Muscle layer of duodenum (tissue), 2 donors: ENCODE measurements around the gene CDYL.
"Not testable (repeated sequence)": the region's sequence is repeated elsewhere in the genome, so short reads cannot be mapped to it uniquely, and the experiment has no call there.

Experiments
- H3K27ac ChIP-seq: one replicate; pipeline ENCODE4 v1.7.0; 2013; ENCODE audit warnings: mild to moderate bottlenecking, low read length
- H3K27me3 ChIP-seq: one replicate; pipeline ENCODE4 v1.7.0; 2013; ENCODE audit warnings: low read depth, mild to moderate bottlenecking, control low read depth, low read length
- H3K36me3 ChIP-seq, 2 donors: one replicate each; pipeline ENCODE4 v1.7.0; 2013; ENCODE audit warnings: low read length in 2 of 2, control low read depth in 1 of 2, mild to moderate bottlenecking in 1 of 2; ENCODE audit not compliant: insufficient read depth in 2 of 2, control insufficient read depth in 1 of 2
- H3K4me1 ChIP-seq, 2 donors: one replicate each; pipeline ENCODE4 v1.7.0; 2013; ENCODE audit warnings: low read length in 2 of 2, mild to moderate bottlenecking in 2 of 2, control low read depth in 1 of 2, moderate library complexity in 1 of 2; ENCODE audit not compliant: insufficient read depth in 2 of 2, control insufficient read depth in 1 of 2
- H3K4me3 ChIP-seq, 2 donors: one replicate each; pipeline ENCODE4 v1.7.0; 2013; ENCODE audit warnings: low read length in 2 of 2, low read depth in 1 of 2, mild to moderate bottlenecking in 1 of 2
- H3K9me3 ChIP-seq, 2 donors: one replicate each; pipeline ENCODE4 v1.7.0; 2013; ENCODE audit warnings: low read length in 2 of 2, control low read depth in 1 of 2, mild to moderate bottlenecking in 1 of 2; ENCODE audit not compliant: control insufficient read depth in 1 of 2
- donor health status: healthy.

Gene CDYL

GRCh38 chr6:4848382-4849068, 72.3 kb downstream of the CDYL start:
- peaks cover 0 to 7% of the 10 kb centered on the region in 2 donors for H3K4me1 ChIP-seq
- H3K9me3 ChIP-seq: peaks cover 0 to 6% of the 10 kb centered on the region in 2 donors
- no peak overlapping the region for H3K27ac ChIP-seq
- H3K4me3 ChIP-seq: no peak overlapping the region
- H3K27me3 ChIP-seq: no peaks in the 10 kb centered on the region
- H3K36me3 ChIP-seq: no peaks in the 10 kb centered on the region

- H3K9me3 ChIP-seq: no peaks in the 10 kb centered on the region
- H3K4me1 ChIP-seq: peaks cover 0 to 7% of the 10 kb centered on the region in 2 donors
- H3K27ac ChIP-seq: no peak overlapping the region
- H3K27me3 ChIP-seq: no peaks in the 10 kb centered on the region
- no peaks in the 10 kb centered on the region for H3K36me3 ChIP-seq
- H3K4me3 ChIP-seq: no peak overlapping the region
Measured at GRCh38 chr6:4849226-4850022, 73.2 kb downstream of the CDYL start.

GRCh38 chr6:4851035-4851434, 74.8 kb downstream of the CDYL start:
- Histone ChIP-seq H3K27ac (no peak overlapping the region), H3K4me3 (no peak overlapping the region), H3K9me3 (no peaks in the 10 kb centered on the region), H3K36me3 (no peaks in the 10 kb centered on the region), H3K4me1 (peaks cover 0 to 7% of the 10 kb centered on the region in 2 donors), H3K27me3 (no peaks in the 10 kb centered on the region)

DNA sequence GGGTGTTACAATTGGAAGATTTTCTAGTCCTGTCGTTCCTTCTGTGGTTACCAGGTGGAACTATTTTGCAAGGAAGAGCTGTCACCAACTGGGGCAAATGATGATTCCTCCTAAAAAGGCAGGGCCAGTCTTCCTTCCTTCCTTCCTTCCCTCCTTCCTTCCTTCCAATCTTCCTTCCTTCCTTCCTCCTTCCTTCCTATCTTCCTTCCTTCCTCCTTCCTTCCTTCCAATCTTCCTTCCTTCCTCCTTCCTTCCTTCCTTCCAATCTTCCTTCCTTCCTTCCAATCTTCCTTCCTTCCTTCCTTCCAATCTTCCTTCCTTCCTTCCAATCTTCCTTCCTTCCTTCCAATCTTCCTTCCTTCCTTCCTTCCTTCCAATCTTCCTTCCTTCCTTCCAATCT, 76.0 kb downstream of the CDYL start:
- not testable (repeated sequence) for H3K27me3 ChIP-seq, H3K4me3 ChIP-seq, H3K9me3 ChIP-seq, H3K4me1 ChIP-seq, H3K27ac ChIP-seq, H3K36me3 ChIP-seq

DNA sequence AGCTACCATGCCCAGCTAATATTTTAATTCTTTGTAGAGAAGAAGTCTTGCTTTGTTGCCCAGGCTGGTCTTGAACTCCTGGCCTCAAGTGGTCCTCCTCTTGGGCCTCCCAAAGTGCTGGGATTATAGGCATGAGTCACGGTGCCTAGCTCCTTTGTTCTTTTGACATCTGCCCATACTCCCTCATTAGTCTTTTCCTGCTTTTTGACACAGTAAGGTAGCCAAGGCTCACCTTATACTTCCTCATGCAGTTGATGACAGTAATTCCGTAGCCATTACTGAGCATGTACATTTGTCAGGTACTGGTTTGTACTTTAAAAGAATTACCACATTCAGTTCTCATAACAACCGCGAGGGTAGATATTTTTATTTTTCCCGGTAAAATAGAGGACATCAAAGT, 76.7 kb downstream of the CDYL start:
- Histone ChIP-seq H3K36me3 (no peaks in the 10 kb centered on the region), H3K4me3 (no peak overlapping the region), H3K9me3 (no peaks in the 10 kb centered on the region), H3K4me1 (peaks cover 0 to 7% of the 10 kb centered on the region in 2 donors), H3K27ac (no peak overlapping the region), H3K27me3 (no peaks in the 10 kb centered on the region)

DNA sequence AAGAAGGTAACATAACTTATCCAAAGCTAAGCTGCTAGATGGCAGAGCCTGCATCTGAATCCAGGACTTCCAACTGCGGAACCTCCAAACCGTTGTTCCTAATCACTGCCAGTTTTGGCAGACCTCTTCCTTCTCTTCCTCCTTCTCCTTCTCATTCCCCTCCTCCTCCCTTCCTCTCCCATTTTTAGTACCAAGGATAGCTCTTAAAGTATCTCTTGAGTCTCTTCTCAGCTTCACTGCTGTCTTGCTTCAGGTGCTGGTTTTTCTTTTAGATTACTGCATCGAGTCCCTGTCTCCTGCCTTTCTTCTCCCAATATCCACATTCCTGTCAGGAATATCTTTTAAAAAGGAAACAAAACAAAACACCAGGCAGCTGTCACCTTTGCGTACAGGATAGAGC, 77.1 kb downstream of the CDYL start:
- Histone ChIP-seq H3K4me3 (no peak overlapping the region), H3K9me3 (no peaks in the 10 kb centered on the region), H3K36me3 (no peaks in the 10 kb centered on the region), H3K27ac (no peak overlapping the region), H3K27me3 (no peaks in the 10 kb centered on the region), H3K4me1 (peaks cover 0 to 4% of the 10 kb centered on the region in 2 donors)

- no peaks in the 10 kb centered on the region for H3K36me3 ChIP-seq
- H3K27ac ChIP-seq: no peak overlapping the region
- H3K4me1 ChIP-seq: no peaks in the 10 kb centered on the region
Measured at GRCh38 chr6:4853782-4854511, 77.7 kb downstream of the CDYL start.

DNA sequence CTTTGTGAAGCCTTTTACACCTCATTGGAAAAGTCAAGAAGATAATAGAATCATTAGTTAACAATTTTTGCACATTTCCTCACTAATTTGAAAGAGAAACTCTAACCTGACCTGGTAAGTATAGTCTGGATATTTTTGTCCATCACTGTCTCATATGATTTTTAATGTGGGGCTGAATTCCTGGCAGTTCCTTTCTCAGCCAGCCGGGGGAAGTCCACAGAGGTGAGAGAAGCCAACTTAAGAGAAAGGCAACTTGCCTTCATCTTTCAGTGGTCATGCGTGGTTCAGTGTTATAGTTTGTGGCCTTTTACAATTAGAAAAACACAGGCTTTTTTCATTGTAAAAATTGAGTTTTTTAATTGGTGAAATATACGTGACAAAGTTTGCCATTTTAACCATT, 80.6 kb downstream of the CDYL start:
- Histone ChIP-seq H3K36me3 (no peaks in the 10 kb centered on the region), H3K27ac (no peak overlapping the region), H3K4me1 (no peaks in the 10 kb centered on the region), H3K9me3 (no peaks in the 10 kb centered on the region), H3K4me3 (no peak overlapping the region), H3K27me3 (no peaks in the 10 kb centered on the region)

More at GRCh38 chr6:4853782-4854511, 77.7 kb downstream of the CDYL start:
- Histone ChIP-seq H3K27me3 (no peaks in the 10 kb centered on the region), H3K9me3 (no peaks in the 10 kb centered on the region), H3K4me3 (no peak overlapping the region)

- H3K4me1 ChIP-seq: no peaks in the 10 kb centered on the region
- H3K4me3 ChIP-seq: no peak overlapping the region
Measured at GRCh38 chr6:4858194-4859015, 82.2 kb downstream of the CDYL start.

DNA sequence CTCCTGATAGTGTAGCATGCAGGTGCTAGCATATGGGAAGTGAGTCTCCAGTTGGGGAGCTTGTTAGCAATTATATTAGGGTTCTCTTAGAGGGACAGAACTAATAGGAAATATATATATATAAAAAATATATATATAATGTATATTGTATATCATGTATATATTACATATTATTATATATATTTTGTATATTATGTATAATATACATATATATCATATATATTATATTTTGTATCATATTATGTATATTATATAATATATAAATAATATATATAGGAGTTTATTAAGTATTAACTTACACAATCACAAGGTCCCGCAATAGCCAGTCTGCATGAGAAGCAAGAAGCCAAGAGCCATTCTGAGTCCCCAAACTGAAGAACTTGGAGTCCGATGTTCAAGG, 84.2 kb downstream of the CDYL start:
- Histone ChIP-seq H3K36me3 (no peaks in the 10 kb centered on the region), H3K4me3 (no peak overlapping the region), H3K9me3 (peaks cover 5 to 9% of the 10 kb centered on the region in 2 donors), H3K27ac (no peak overlapping the region), H3K4me1 (no peaks in the 10 kb centered on the region), H3K27me3 (no peaks in the 10 kb centered on the region)

More at GRCh38 chr6:4858194-4859015, 82.2 kb downstream of the CDYL start:
- no peak overlapping the region for H3K27ac ChIP-seq
- H3K9me3 ChIP-seq: peaks cover 0 to under 1% of the 10 kb centered on the region in 2 donors
- no peaks in the 10 kb centered on the region for H3K36me3 ChIP-seq
- H3K27me3 ChIP-seq: no peaks in the 10 kb centered on the region
